Measurements from ENCODE around the gene ARF1. TPM values are rescaled to one million over a fixed set of nuclear protein-coding genes. Genes with fewer than 3 reads are reported as not detected.

Gene ARF1
- total and polyA plus RNA-seq, 2 of the 8 experiments (the other 6 are each of a cell fraction or from before 2014, with no cell fraction given) = 265 to 471 TPM

GRCh38 chr1:228058949-228059633 is 23.4 kb upstream of the ARF1 start (continued):
- TF ChIP-seq CHD7 (IDR thresholded peaks at IDR 0.05; ENCODE audit: insufficient replicate concordance, low read length) (no peak), POU5F1 (IDR thresholded peaks at IDR 0.05; ENCODE audit: low read depth, low read length) (no peak), SUZ12 (IDR thresholded peaks at IDR 0.05; ENCODE audit: low read length) (peak; percentile 77), CREB1 (IDR thresholded peaks at IDR 0.05) (peak; percentile 57; the same call in 1 of the 2 replicates), MAFK (IDR thresholded peaks at IDR 0.05; ENCODE audit: low read depth, low read length) (no peak), EZH2 (IDR thresholded peaks at IDR 0.05; ENCODE audit: low read depth, low read length, severe bottlenecking) (peak; percentile 74), SP1 (IDR thresholded peaks at IDR 0.05; ENCODE audit: low read depth, low read length) (no peak), TAF1 (IDR thresholded peaks at IDR 0.05; ENCODE audit: low read depth, low read length) (no peak), RBBP5 (IDR thresholded peaks at IDR 0.05; ENCODE audit: borderline replicate concordance, low read depth, low read length) (no peak), KDM4A (IDR thresholded peaks at IDR 0.05; ENCODE audit: low read depth, low read length, severe bottlenecking) (peak; percentile 78), FOSL1 (IDR thresholded peaks at IDR 0.05; ENCODE audit: insufficient read depth, low read depth, low read length) (no peak)
